Measurements from ENCODE around the gene EXOC6B. TPM values are rescaled to one million over a fixed set of nuclear protein-coding genes. Genes with fewer than 3 reads are reported as not detected.

EXOC6B gene
- total RNA-seq, 1 experiment from 2014 or later: 40.1 TPM

- no peak overlapping the region for H2BK5ac ChIP-seq (ENCODE audit: insufficient read length, low read length)
- Mint-ChIP-seq H3K27me3 (ENCODE audit: low read depth) (no peaks in the 10 kb centered on the region), H3K27ac (peak overlapping the region in 2 of 3 experiments; percentile 2 to 44; a peak in 3 of 7 replicates), H3K9me3 (no peaks in the 10 kb centered on the region), H3K4me1 (peaks cover 3% of the 10 kb centered on the region in 2 experiments; a peak in 2 of 4 replicates), H3K36me3 (ENCODE audit: insufficient read depth in 1 of 3, low read depth in 3 of 3) (no peaks in the 10 kb centered on the region), H3K4me3 (no peak overlapping the region)
- H3K56ac ChIP-seq (ENCODE audit: insufficient read length, low read depth, low read length): no peak overlapping the region
- no CpG with 5 or more reads among the region's 3 CpGs for WGBS (ENCODE audit: extremely low coverage, insufficient read length, low lambda C conversion rate)
- H2AK5ac ChIP-seq (ENCODE audit: insufficient read length, low read length): no peak overlapping the region
- H3K79me1 ChIP-seq (ENCODE audit: insufficient read depth, low read depth, low read length, poor library complexity, severe bottlenecking): no peaks in the 10 kb centered on the region
- no peak for DNase-seq
- H2BK120ac ChIP-seq (ENCODE audit: low read depth, low read length, poor library complexity, severe bottlenecking): no peak overlapping the region
- no peak overlapping the region for H2BK12ac ChIP-seq (ENCODE audit: insufficient read length, low read depth, low read length)
- no peak overlapping the region for H2AFZ ChIP-seq (ENCODE audit: low read length)
- no peak overlapping the region for H3K4ac ChIP-seq (ENCODE audit: low read depth, low read length)
- no peak overlapping the region for H3K14ac ChIP-seq (ENCODE audit: insufficient read depth, low read length)
- H3K79me2 ChIP-seq (ENCODE audit: insufficient read depth, low read length): no peaks in the 10 kb centered on the region
- no peak overlapping the region for H3K23ac ChIP-seq (ENCODE audit: insufficient read length, low read depth, low read length)
- H4K91ac ChIP-seq (ENCODE audit: insufficient read length, low read depth, low read length): no peak overlapping the region
- H4K20me1 ChIP-seq (ENCODE audit: control insufficient read depth, insufficient read depth, insufficient read length): no peaks in the 10 kb centered on the region
- no peak overlapping the region for H3K9ac ChIP-seq (ENCODE audit: extremely low read depth, insufficient read length, low read length)
- H4K8ac ChIP-seq (replicated peaks; ENCODE audit: insufficient read length, low read depth, low read length): no peak overlapping the region
- H3K4me1 ChIP-seq (ENCODE audit: insufficient read depth, low read length): no peaks in the 10 kb centered on the region; the same call in 1 of the 2 replicates
- no peak overlapping the region for H3T11ph ChIP-seq (ENCODE audit: low read length)
- H3K27me3 ChIP-seq (ENCODE audit: insufficient read depth, low read length): no peaks in the 10 kb centered on the region
- no peak overlapping the region for H2BK20ac ChIP-seq (ENCODE audit: low read depth, low read length, poor library complexity, severe bottlenecking)
- H3K9me3 ChIP-seq (ENCODE audit: control insufficient read depth, low read depth, low read length): no peaks in the 10 kb centered on the region
- H3K27ac ChIP-seq (ENCODE audit: insufficient read length, low read depth, low read length): no peak overlapping the region
- no peak overlapping the region for H3K18ac ChIP-seq (ENCODE audit: insufficient read length, low read depth, low read length)
- no peak overlapping the region for H2BK15ac ChIP-seq (ENCODE audit: low read depth, low read length)
- no peak for TF ChIP-seq CTCF (conservative IDR thresholded peaks at IDR 0.05)
- no peak overlapping the region for H3K4me2 ChIP-seq (ENCODE audit: insufficient read depth, insufficient read length, low read length)
- no peaks in the 10 kb centered on the region for H3K23me2 ChIP-seq (ENCODE audit: insufficient read length, low read depth, low read length, poor library complexity, severe bottlenecking)
- H4K5ac ChIP-seq (ENCODE audit: insufficient read length, low read depth, low read length): no peak overlapping the region
Observed at GRCh38 chr2:72515696-72516095, 310.1 kb downstream of the EXOC6B start.
